Psoas muscle (tissue), 8 donors: Measurements from ENCODE around the gene SDF4. TPM values are rescaled to one million over a fixed set of nuclear protein-coding genes. Genes with fewer than 3 reads are reported as not detected.

Experiments
- ATAC-seq, 4 donors: fragments of 200-7000 bp; cut with Tn5 transposase; one replicate each; pipeline ENCODE4 v1.9.1; 2020; ENCODE audit warnings: moderate library complexity in 3 of 4, mild to moderate bottlenecking in 2 of 4
- DNase-seq, 2 donors: peaks; one replicate each; pipeline ENCODE4 v3.0.0-alpha.2; 2020
- H3K27ac ChIP-seq: fragments of 200-600 bp; one replicate; pipeline ENCODE4 v1.8.0; 2022
- H3K27me3 ChIP-seq, 3 donors: fragments of 200-600 bp in 1 of 3; one replicate each; pipeline versions ENCODE4 v1.6.1 to v1.8.0; 2013 to 2022; ENCODE audit warnings: low read length in 2 of 3, mild to moderate bottlenecking in 2 of 3, moderate library complexity in 1 of 3; ENCODE audit not compliant: insufficient read depth in 3 of 3
- H3K36me3 ChIP-seq, 2 donors: fragments of 200-600 bp in 1 of 2; one replicate each; pipeline versions ENCODE4 v1.6.1 to v1.8.0; 2013 to 2022; ENCODE audit warnings: low read depth in 1 of 2, mild to moderate bottlenecking in 1 of 2, moderate library complexity in 1 of 2; ENCODE audit not compliant: insufficient read depth in 1 of 2
- H3K4me1 ChIP-seq: fragments of 200-600 bp; one replicate; pipeline ENCODE4 v1.8.0; 2022
- H3K4me3 ChIP-seq: fragments of 200-600 bp; one replicate; pipeline ENCODE4 v1.8.0; 2022; ENCODE audit warnings: mild to moderate bottlenecking
- H3K9me3 ChIP-seq: fragments of 200-600 bp; one replicate; pipeline ENCODE4 v1.8.0; 2022
- CTCF ChIP-seq: fragments of 200-600 bp; IDR thresholded peaks from one replicate; pipeline ENCODE4 v1.8.0; 2022; ENCODE audit warnings: antibody characterized with exemption
- WGBS, 3 donors: extraction: QIAGEN DNeasy Blood & Tissue Kit; methylation state at CpG; one replicate each; pipeline versions ENCODE4 v1.1.6 to v1.1.7; 2013; 5-methylcytosine and 5-hydroxymethylcytosine counted together
- intact Hi-C, 2 donors: fragments of 100-400 bp; cut with DNase I; formaldehyde crosslinking; loops; one replicate each; pipeline versions ENCODE4 v1.11.0 to v1.14.2; 2022
- polyA plus RNA-seq, 3 donors: library from polyadenylated mRNA; stranded (reverse); fragments of 200-250 nt; gene quantifications; one replicate each; pipeline ENCODE4 v1.2.3, GENCODE V29; 2013
- total RNA-seq, 4 donors: library from RNA; stranded (reverse); fragmentation: NEBNext Ultra II Directional in 2 of 4; extraction: Animal tissue kit (Norgen Biotek cat#: 25700) in 2 of 4; gene quantifications; one replicate each; pipeline versions ENCODE4 v1.2.1 to v1.2.4, GENCODE V29; 2021 to 2023
- donor health status: healthy with polysubstance abuse.
- donor health status: DM: no; HTN: no; CAD: no; lungs with moderate emphysema.
- donor health status: Bipolar disorder and iron deficiency.
- donor health status: healthy.
- donor health status: DM: yes; HTN: yes; CAD: no.
- donor health status: DM: no; HTN: no; CAD: no.
- donor health status: DM: no; HTN: no; CAD: no.
- donor health status: DM: yes; HTN: yes; CAD: no.

Gene SDF4
- total and polyA plus RNA-seq, 7 donors: 67.5 to 129 (median 85.9) TPM

GRCh38 chr1:1244192-1244811, 12.5 kb upstream of the SDF4 start:
- H3K4me1 ChIP-seq: no peaks in the 10 kb centered on the region
- peak overlapping the region; percentile 44 for H3K4me3 ChIP-seq
- no peak overlapping the region for H3K27ac ChIP-seq
- ATAC-seq: peak in 1 of 4 donors; percentile 21
- H3K9me3 ChIP-seq: no peaks in the 10 kb centered on the region
- H3K36me3 ChIP-seq: no peaks in the 10 kb centered on the region
- intact Hi-C loops: no loop called here
- no peak for DNase-seq
- no peak for TF ChIP-seq CTCF
- 40 to 60% (median 50%) methylated on average over 18 to 30 of the region's 30 CpGs for WGBS, 3 donors
- H3K27me3 ChIP-seq: peaks cover 0 to 31% (median 23%) of the 10 kb centered on the region in 3 donors

DNA sequence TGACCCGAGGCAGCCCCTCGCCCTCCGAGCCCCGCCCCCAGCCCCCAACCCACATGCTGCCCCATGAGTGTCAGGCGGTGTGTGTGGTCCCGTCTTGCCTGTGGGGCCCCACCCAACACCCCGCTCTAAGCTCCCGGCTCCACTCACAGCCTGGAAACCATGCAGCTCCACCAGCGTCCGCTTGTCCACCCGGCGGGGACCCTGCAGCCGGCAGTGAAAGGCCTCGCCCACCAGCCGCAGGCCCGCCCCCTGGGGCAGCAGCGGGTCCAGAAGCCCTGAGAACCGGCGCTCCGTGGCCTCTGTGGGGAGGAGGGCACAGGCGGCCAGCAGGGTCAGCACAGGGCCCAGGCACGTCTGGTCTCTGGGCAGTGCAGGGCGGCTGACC, 12.0 kb upstream of the SDF4 start:
- no peak for DNase-seq
- H3K27me3 ChIP-seq: peaks cover 0 to 33% (median 23%) of the 10 kb centered on the region in 3 donors
- no peaks in the 10 kb centered on the region for H3K9me3 ChIP-seq
- WGBS, 3 donors: 47 to 55% (median 53%) methylated on average over 22 to 23 of the region's 23 CpGs
- ATAC-seq: no peak
- no peaks in the 10 kb centered on the region for H3K4me1 ChIP-seq
- H3K4me3 ChIP-seq: peak overlapping the region; percentile 44
- no peak for TF ChIP-seq CTCF
- intact Hi-C loops: no loop called here
- H3K27ac ChIP-seq: no peak overlapping the region
- no peaks in the 10 kb centered on the region for H3K36me3 ChIP-seq

GRCh38 chr1:1243266-1243660, 11.5 kb upstream of the SDF4 start:
- no peak overlapping the region for H3K4me3 ChIP-seq
- TF ChIP-seq CTCF: no peak
- no peaks in the 10 kb centered on the region for H3K9me3 ChIP-seq
- intact Hi-C loops: no loop called here
- no peaks in the 10 kb centered on the region for H3K36me3 ChIP-seq
- no peak overlapping the region for H3K27ac ChIP-seq
- ATAC-seq: no peak
- H3K4me1 ChIP-seq: no peaks in the 10 kb centered on the region
- peaks cover 0 to 36% (median 25%) of the 10 kb centered on the region in 3 donors for H3K27me3 ChIP-seq
- DNase-seq: no peak
- 78 to 91% (median 90%) methylated on average over 22 to 23 of the region's 23 CpGs for WGBS, 3 donors

- TF ChIP-seq CTCF: no peak
- Histone ChIP-seq H3K27ac (no peak overlapping the region), H3K27me3 (peaks cover 0 to 36% (median 30%) of the 10 kb centered on the region in 3 donors), H3K36me3 (no peaks in the 10 kb centered on the region), H3K4me1 (no peaks in the 10 kb centered on the region), H3K9me3 (no peaks in the 10 kb centered on the region), H3K4me3 (no peak overlapping the region)
- whole genome bisulfite sequencing, 3 donors: 81 to 90% (median 84%) methylated on average over 37 to 41 of the region's 41 CpGs
- DNase-seq (no peak), ATAC-seq (no peak)
- intact Hi-C loops: no loop called here
Measured at GRCh38 chr1:1242461-1243265, 10.9 kb upstream of the SDF4 start.
